IPS-NIHi7 (cell line): ENCODE results near the gene H6PD.
"Not testable (repeated sequence)": the region's sequence is repeated elsewhere in the genome, so short reads cannot be mapped to it uniquely, and the experiment has no call there.

ENCODE experiments used
- DNase-seq: peaks from one replicate; pipeline ENCODE4 v3.0.0; 2012; ENCODE audit warnings: mixed read lengths; ENCODE audit errors: extremely low spot score

The H6PD gene

GRCh38 chr1:9296850-9297249 lies 62.3 kb downstream of the H6PD start:
- no peak for DNase-seq

DNA sequence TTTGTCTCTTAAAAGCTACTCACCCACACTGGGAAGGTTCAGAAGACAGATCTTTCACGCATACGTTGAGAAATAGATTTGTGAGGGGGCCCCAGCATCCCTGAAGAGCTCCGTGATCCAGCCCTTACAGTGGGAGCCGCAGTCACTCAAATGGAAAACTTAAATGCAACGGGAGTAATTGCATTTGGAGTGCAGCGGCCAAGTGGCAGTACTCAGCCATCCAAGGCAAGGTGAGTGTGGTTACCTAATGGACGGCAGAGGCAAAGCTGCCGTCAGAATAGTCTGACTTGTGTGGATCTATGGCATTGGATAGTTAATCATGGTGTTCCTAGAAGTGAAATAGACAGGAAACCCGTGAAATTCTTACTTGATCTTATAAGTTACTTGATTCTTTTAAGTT lies 63.3 kb downstream of the H6PD start:
- DNase-seq, result no peak

DNA sequence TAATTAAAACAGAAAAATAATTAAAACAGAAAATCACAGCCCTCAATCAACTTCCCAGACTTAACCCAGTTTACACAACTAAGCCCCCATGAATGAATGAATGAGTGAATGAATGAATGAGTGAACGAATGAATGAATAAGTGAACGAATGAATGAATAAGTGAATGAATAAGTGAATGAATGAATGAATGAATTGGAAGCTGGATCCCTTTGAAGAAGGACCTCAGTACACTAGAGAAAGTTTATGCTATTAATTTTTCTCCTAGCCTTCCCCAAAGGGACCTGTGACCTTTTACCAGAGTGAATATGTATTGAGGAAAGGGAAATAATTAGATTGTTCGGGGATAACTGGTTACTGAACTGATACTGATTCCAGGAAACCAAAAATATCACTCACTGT lies 63.7 kb downstream of the H6PD start:
- no peak for DNase-seq

DNA sequence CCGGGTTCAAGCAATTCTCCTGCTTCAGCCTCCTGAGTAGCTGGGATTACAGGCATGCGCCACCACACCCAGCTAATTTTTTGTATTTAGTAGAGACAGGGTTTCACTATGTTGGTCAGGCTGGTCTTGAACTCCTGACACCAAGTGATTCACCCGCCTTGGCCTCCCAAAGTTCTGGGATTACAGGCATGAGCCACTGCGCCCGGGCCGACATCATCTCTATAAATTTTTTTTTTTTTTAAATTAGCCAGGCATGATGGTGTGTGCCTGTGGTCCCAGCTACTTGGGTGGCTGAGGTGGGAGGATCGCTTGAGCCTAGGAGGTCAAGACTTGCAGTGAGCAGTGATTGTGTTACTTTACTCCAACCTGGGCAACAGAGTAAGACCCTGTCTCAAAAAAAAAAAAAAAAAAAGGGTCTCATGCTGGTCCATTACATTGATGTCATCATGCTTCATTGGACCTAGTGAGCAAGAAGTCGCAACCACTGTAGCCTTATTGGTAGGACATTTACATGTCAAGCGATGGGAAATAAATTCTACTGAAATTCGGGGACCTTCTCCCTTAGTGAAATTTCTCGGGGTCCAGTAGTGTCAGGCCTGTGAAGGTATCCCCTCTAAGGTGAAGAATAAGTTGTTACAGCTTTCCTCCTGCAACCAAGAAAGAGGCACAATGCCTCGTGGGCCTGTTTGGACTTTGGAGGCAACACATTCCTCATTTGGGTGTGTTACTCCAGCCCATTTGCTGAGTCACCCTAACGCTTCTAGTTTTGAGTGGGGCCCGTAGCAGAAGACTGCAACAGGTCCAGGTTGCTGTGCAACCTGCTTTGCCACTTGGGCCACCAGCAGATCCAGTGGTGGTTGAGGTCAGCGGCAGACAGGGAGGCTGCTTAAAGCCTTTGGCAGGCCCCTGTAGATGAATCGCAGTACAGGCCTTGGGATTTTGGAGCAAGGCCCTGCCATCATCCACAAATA lies 65.3 kb downstream of the H6PD start:
- not testable (repeated sequence) for DNase-seq

DNA sequence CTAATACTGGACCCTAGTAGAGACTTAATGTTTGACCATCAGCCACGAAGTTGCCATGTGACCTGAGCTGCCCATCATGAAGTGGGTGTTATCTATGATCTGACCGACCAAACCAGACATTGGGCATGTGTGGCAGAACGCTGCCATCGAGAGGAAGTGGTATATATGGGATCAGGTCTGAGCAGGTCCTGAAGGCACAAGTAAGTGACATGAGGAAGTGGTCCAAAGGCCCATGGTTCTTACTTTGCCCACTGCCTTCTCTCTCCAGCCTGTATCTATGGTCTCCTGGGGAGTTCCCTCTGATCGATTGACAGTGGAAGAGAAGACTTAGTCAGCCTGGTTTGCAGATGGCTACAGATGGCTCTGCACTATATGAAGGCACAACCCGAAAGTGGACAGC lies 66.0 kb downstream of the H6PD start:
- DNase-seq, result no peak

GRCh38 chr1:9302745-9303524 lies 68.4 kb downstream of the H6PD start:
- no peak for DNase-seq

GRCh38 chr1:9303916-9304315 lies 69.3 kb downstream of the H6PD start:
- no peak for DNase-seq

GRCh38 chr1:9305216-9305615 lies 70.6 kb downstream of the H6PD start:
- DNase-seq, result no peak

GRCh38 chr1:9306006-9306405 lies 71.4 kb downstream of the H6PD start:
- no peak for DNase-seq

DNA sequence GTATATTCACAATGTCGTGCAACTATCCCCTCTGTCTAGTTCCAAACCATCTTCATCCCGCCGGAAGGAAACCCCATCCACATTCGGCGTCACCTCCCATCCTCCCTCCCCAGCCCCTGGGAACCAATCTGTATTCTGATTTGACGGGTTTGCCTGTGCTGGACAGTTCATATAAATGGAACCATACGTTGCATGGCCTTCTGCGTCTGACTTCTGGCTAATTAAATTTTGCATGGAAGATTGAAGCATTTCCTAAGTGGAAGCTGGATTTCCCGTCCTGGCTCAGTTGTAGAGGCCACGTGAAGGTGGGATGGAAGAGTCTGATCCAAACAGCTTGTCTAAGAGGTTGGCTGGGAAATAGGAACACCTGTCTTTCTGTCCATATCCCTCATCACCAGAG lies 72.7 kb downstream of the H6PD start:
- no peak for DNase-seq

GRCh38 chr1:9308236-9308785 lies 73.7 kb downstream of the H6PD start:
- DNase-seq, result no peak

GRCh38 chr1:9309080-9309479 lies 74.5 kb downstream of the H6PD start:
- no peak for DNase-seq

DNA sequence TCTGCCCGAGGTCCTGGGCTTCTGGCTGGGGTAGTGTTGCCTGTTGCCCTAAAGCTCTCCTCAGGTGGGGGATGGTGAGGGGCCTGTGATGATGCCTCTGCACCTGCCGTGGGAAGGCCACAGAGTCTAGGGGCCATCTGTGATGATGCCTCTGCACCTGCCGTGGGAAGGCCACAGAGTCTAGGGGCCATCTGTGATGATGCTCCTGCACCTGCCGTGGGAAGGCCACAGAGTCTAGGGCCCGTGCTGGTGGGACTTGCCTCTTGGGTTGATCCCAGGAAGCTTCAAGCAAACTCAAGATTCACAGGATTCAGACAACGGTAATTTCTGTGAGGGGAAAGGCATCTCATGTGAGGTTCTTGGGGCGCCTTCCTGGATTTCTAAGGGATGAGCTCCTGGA lies 75.4 kb downstream of the H6PD start:
- DNase-seq, result no peak

DNA sequence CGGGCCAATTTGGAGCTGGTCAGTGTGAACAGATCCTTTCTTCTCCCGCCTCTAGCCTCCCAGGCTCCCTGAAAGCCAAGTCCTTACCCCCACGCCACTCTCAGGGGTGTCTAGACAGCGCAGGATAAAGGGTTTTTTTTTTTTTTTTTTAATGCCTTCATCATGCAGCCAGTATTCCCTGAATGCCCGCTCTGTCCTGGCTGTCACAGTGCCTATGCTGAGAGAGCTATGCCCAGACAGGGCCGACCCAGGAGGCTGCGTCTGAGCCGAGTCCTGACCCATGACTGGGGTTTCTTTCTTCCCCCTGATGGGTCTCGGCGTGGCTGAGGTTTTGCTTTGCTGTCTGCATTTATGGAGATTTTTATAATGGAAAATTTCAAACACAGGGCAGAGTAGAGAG lies 76.5 kb downstream of the H6PD start:
- DNase-seq, result no peak

GRCh38 chr1:9311479-9311878 lies 76.9 kb downstream of the H6PD start:
- no peak for DNase-seq

DNA sequence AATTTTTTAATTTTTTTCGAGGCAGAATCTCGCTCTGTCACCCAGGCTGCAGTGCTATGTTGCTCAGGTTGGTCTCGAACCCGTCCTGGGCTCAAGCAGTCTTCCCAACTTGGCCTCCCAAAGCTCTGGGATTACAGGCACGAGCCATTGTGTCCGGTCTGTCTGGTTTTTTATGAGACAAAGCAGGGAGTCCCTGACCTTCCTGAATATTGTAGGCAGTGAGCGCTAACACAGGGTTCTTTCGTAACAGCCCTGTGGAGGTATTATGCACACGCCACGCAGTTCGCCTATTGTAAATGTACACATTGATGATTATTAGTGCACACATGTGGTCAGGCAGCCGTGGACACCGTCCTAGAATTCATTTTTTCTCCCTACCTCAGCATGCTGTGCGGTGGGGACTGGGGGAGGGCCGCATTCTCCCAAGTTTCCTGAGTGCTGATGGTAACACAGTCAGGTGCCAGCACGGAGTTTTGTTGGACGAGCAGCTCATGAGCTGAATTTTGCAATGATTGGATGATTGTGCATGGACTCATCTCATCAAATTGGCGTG lies 77.7 kb downstream of the H6PD start:
- DNase-seq, result no peak

DNA sequence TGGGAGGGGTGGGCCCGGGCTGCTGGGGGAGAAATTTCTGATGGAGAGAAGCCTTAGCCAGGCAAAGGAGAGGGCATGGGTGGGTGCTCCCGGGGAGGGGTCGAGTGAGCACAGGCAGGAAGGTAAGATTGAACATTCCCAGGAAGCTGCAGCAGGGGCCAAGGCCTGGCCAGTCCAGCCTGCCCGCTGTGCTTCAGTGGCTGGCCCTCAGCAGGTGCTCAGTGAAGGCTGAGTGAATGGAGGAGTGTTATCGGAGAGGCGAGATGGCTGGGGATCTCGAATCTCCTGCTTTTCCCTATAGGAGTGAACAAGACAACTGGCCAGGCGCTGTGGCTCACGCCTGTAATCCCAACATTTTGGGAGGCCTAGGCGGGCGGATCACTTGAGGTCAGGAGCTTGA lies 79.0 kb downstream of the H6PD start:
- DNase-seq, result no peak

- no peak for DNase-seq
Measured at GRCh38 chr1:9314111-9314510, 79.5 kb downstream of the H6PD start.

- DNase-seq, result no peak
Measured at GRCh38 chr1:9314711-9315379, 80.3 kb downstream of the H6PD start.

DNA sequence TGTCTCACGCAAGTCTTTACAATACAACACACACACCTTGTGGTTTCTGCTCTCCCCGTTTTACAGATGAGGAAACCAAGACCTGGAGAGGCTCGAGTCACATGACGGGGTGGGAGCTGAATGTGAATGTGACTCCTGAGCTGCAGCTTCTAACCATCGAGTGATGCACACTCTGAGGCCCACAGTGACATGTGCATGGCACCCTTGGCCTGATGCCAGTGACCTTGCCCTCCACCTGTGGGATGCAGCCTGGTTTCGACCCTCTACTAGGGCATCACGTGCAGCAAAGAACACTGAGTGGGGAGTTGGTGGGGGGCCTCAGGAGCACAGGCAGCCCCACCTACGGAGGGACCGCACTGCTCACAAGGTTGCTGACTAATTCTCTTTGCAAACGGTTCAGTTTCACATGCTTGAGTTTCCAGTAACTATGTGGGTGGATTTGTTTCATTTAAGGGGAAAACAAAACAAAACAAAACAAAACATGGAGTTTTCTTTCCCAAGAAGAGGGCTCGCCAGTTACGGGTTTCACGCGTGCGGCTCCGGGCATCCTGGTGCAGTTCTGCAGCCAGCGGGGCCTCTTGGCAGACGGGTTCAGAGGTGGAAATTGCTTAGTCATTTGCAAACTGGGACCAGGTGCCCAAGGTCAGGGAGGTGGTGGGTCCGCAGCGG lies 81.0 kb downstream of the H6PD start:
- DNase-seq, result no peak

- DNase-seq, result no peak
Measured at GRCh38 chr1:9316080-9316444, 81.5 kb downstream of the H6PD start.
